Measurements from ENCODE around the gene CHD8. TPM values are rescaled to one million over a fixed set of nuclear protein-coding genes. Genes with fewer than 3 reads are reported as not detected.

CHD8 gene
- total and polyA plus RNA-seq, 2 of the 13 experiments (the other 11 are each of a cell fraction or from before 2014, with no cell fraction given) = 35.1 to 79.6 TPM

- TF ChIP-seq E2F1 (CRISPR knock-in tag; IDR thresholded peaks at IDR 0.05) (no peak), ZNF703 (CRISPR knock-in tag; IDR thresholded peaks at IDR 0.05; ENCODE audit: borderline replicate concordance) (no peak; the same call in 1 of the 2 replicates), DMAP1 (CRISPR knock-in tag; IDR thresholded peaks at IDR 0.05) (no peak), ATF7-NPFF (CRISPR knock-in tag; IDR thresholded peaks at IDR 0.05; ENCODE audit: low read depth) (peak; percentile 66; the same call in 1 of the 2 replicates), ZNF557 (CRISPR knock-in tag; IDR thresholded peaks at IDR 0.05) (0 out of 2 replicates have a peak, but pooled peaks have one; percentile 13), KLF13 (CRISPR knock-in tag; IDR thresholded peaks at IDR 0.05) (no peak), ZBTB1 (CRISPR knock-in tag; IDR thresholded peaks at IDR 0.05; ENCODE audit: borderline replicate concordance) (no peak), RFXANK (CRISPR knock-in tag; IDR thresholded peaks at IDR 0.05) (no peak), REXO4 (CRISPR knock-in tag; IDR thresholded peaks at IDR 0.05; ENCODE audit: borderline replicate concordance) (no peak), HBP1 (CRISPR knock-in tag; IDR thresholded peaks at IDR 0.05; ENCODE audit: low read depth) (0 out of 2 replicates have a peak, but pooled peaks have one; percentile 9), PPARG (CRISPR knock-in tag; conservative IDR thresholded peaks at IDR 0.05) (no peak), ZFY (CRISPR knock-in tag; IDR thresholded peaks at IDR 0.05) (no peak), ARNT (IDR thresholded peaks at IDR 0.05) (no peak), STAG1 (CRISPR knock-in tag; IDR thresholded peaks at IDR 0.05) (0 out of 2 replicates have a peak, but pooled peaks have one; percentile 13), BATF2 (CRISPR knock-in tag; IDR thresholded peaks at IDR 0.05) (peak; percentile 18; the same call in 1 of the 2 replicates), ELK4 (CRISPR knock-in tag; IDR thresholded peaks at IDR 0.05; ENCODE audit: borderline replicate concordance) (no peak), NFIB (CRISPR knock-in tag; IDR thresholded peaks at IDR 0.05; ENCODE audit: borderline replicate concordance) (no peak), ZNF616 (CRISPR knock-in tag; IDR thresholded peaks at IDR 0.05; ENCODE audit: low read depth) (no peak), ATF2 (CRISPR knock-in tag; IDR thresholded peaks at IDR 0.05) (no peak), ZBTB33 (CRISPR knock-in tag; IDR thresholded peaks at IDR 0.05) (no peak), ZNF607 (CRISPR knock-in tag; IDR thresholded peaks at IDR 0.05; ENCODE audit: borderline replicate concordance) (peak; percentile 6; the same call in 1 of the 2 replicates)
Observed at GRCh38 chr14:21382886-21383847, 72.8 kb downstream of the CHD8 start (continued).
